GM19438 (cell line): ENCODE measurements around the gene USF2.

Source experiments
- ATAC-seq: cut with Tn5 transposase; IDR thresholded peaks from one replicate; pipeline ENCODE4 v1.9.1; 2021; ENCODE audit warnings: low read depth; ENCODE audit not compliant: unreplicated experiment

USF2 gene

DNA sequence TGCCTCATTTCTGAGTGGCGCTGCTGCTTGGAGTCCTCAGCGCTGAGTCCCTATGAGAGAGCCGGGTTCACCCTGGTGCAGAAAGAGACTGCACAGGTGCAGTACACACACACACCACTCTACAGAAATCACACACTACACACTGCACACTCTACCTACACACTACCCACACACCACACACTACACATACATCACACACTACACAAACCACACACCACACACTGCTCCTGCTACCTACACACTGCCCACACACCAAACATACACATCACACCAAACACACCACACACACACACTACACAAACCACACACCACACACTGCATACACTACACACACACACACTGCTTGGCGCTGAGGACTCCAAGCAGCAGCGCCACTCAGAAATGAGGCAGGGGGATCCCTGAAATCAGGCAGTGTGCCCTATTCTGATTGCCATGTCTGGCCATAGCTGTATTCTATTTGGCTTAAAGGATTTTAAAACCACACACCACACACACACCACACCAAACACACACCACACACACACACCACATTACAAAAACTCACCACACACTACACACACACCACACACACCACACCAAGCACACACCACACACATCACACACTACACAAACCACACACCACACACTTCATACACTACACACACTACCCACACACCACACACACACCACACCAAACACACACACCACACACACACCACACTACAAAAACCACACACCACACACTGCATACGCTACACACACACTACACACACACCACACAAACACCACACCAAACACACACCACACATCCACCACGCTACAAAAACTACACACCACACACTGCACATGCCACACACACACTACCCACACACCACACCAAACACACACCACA, 28.1 kb downstream of the USF2 start:
- no peak for ATAC-seq

DNA sequence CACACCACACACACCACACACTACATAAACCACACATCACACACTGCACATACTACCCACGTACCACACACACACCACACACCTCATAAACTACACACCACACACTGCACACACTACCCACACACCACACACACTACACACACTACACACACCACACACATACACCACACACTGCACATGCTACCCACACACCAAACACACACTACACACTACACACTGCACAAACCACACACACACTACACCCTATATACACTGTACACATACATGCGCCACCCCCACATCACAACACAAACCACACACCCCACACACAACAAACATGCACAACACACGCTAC, 28.7 kb downstream of the USF2 start:
- no peak for ATAC-seq

DNA sequence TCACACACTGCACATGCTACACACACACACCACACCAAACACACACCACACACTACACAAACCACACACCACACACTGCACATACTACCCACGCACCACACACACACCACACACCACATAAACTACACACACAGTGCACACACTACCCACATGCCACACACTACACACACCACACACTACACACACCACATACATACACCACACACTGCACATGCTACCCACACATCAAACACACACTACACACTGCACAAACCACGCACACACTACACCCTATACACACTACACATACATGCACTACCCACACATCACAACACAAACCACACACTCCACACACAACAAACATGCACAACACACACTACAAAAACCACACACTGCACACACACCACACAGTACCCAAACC, 29.2 kb downstream of the USF2 start:
- ATAC-seq, result no peak

DNA sequence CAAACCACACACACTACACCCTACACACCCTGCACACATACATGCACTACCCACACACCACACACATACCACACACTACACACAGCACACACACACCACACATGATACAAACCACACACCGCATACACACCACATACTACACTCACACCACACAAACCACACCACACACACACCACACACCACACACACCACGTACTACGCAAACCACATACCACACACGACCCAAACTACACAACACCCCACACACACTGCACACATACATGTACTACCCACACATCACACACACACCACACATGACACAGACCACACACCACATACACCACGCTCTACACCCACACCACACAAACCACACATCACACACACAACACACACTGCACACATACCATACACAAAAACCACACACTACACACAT, 29.8 kb downstream of the USF2 start:
- ATAC-seq, result no peak

DNA sequence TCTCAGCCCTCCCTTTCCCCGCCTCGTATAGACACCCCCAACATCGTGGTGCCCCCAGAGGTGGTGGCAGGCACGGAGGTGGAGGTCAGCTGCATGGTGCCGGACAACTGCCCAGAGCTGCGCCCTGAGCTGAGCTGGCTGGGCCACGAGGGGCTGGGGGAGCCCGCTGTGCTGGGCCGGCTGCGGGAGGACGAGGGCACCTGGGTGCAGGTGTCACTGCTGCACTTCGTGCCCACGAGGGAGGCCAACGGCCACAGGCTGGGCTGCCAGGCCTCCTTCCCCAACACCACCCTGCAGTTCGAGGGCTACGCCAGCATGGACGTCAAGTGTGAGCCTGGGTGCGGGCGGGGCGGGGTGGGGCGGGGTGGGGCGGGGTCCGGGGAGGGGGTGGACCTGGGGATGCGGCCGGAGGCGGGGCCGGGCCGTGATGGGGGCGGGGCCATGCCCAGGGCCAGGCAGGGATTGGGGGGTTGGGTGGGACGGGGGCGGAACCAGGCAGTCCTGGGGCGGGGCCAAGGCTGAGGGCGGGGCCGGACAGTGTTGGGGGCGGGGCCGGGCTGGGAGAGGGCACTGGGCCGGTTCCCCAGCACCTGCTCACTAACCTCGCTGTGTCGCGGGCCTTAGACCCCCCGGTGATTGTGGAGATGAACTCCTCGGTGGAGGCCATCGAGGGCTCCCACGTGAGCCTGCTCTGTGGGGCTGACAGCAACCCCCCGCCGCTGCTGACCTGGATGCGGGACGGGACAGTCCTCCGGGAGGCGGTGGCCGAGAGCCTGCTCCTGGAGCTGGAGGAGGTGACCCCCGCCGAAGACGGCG, 31.0 kb downstream of the USF2 start:
- no peak for ATAC-seq

DNA sequence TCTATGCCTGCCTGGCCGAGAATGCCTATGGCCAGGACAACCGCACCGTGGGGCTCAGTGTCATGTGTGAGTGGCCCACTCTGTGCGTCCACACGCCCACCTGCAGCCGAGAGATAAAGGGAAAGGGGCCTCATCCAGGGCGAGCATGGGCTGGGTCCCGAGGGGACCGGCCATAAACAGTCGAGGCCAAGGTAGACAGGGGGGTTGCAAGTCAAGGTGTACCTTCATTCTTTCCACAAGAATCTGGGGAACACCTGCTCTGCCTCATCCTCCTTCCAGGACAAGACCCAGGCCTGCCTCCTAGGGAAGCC, 31.5 kb downstream of the USF2 start:
- ATAC-seq, result no peak

DNA sequence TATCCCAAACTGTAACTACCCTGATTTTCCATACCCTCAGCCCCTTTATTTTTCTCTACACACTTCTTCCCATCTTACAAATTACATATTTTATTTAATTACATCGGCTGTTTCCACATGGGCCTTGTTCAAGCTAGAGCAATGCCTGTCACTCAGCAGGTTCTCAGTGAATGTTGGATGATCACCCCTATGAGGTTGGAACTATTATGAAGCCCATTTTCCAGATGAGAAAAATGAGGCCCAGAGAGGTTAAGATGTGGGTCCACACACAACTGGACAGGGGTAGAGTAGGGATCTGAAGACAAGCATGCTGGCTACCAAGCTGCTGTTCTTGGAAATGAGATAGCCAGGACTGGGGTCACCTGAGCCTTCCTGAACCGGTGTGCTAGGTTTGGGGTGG, 33.2 kb downstream of the USF2 start:
- no peak for ATAC-seq

DNA sequence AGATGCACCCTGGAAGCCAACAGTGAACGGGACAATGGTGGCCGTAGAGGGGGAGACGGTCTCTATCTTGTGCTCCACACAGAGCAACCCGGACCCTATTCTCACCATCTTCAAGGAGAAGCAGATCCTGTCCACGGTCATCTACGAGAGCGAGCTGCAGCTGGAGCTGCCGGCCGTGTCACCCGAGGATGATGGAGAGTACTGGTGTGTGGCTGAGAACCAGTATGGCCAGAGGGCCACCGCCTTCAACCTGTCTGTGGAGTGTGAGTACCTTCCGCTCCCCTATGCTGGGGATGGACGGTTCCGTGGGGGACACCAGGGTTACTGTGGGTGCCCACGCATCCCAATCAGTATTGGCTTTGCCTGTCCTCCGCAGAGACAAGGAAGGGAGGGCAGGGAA, 33.7 kb downstream of the USF2 start:
- no peak for ATAC-seq

DNA sequence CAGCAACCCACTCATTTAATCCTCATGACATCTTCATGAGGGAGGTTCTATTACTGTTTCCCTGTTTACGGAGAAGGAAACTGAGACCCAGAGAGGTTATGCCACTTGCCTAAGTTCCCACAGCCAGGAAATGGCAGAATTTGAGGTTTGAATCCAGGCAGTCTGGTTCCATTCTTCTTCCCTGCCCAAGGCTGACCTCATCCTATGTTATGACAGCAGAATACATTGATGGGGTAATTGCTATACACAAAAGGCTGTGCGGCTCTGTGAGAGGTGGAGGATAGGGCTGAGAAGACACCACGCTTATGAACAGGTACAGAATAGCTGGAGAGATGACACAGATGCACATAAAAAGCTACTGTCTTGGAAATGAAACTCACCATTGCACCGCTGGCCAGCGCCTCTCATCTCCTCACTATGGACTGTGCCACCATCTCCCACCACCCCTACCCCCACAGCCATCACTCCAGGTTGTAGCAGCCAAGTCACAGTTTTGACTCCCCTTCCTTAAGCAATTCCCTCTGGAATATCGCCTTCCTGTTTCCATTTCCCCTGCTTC, 34.7 kb downstream of the USF2 start:
- no peak for ATAC-seq

DNA sequence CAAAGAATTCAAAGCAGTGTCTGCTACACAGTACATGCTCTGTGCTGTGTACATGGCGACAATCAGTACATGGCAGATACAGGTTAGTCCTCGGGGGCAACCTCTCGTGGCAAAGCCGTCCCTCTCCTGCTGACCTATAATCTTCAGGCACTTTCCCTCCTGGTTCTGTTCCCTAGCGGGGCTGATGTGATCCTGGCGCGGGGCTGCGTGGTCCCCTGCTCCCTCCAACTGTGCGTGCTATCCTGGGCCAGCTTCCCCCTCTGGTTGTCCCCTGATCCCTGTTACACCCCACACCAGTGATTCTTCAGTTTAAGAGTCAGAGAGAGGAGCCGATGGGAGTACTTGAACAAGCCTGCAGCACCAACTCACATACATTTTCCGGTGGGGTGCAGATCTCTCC, 35.3 kb downstream of the USF2 start:
- ATAC-seq, result no peak

DNA sequence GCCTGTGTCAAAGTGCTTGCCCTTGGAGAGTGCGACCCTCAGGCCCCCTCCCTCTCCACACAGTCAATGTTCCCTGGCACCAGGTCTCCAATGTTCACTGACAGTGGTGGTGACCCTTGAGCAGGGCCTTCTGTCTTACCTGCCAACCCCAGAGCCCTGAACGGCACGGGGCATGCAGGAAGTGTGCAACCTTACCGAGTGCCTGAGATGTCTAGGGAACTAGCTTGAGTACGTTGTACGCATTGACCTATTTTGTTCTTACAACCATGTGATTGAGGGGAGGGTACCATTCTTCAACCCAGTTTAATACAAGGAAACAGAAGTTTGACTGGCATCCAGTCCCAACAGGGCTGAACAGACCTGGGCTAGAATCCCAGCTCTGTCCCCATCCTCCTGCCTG, 36.4 kb downstream of the USF2 start:
- ATAC-seq, result no peak

DNA sequence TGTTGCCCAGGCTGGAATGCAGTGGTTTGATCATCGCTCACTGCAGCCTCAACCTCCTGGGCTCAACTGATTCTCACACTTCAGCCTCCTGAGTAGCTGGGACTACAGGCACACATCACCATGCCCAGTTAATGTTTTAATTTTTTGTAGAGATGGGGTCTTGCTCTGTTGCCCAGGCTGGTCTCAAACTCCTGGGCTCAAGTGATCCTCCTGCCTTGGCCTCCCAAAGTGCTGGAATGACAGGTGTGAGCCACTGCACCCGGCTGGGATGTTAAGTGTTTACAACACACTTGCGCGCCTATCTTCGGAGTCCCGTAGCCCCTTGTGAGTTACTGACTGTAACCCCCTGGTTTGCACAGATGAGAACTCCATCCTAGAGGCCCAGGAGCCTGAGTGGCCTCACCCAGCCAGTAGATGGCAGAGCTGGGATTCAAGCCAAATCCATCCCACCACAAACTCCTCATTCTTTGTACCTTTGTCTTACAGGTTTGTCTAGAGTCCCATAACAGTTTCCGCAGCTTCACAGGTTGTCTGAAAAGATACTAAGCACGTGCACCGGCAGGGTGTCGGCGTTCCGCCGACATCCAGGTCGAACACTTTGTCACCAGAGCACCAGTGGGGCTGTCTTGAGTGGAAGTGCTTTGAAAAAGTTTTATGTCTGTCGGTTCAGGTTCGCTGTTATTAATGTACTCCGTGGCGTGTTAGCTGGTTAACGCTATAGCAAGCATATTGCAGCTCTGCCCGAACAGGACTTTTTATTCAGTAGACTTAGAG, 37.9 kb downstream of the USF2 start:
- no peak for ATAC-seq

DNA sequence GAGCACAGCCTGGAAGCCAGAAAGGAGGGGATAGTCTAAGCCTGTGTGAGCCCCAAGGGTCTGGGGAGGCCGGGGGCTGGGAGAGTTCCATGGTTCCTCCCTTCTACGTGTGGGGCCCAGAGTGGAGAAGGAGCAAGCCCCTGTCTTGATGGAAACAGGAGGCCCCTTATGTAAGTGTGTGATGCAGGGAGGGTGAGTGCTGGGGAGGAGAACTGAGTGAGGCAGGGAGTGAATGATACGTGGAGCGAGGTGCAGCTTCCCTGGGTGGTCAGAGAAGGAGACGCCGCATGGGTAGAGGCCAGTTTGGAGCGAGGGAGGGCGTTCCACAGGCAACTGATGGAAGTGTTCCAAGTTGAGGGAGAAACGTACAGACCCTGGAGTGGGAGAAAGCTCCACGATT, 39.2 kb downstream of the USF2 start:
- no peak for ATAC-seq

DNA sequence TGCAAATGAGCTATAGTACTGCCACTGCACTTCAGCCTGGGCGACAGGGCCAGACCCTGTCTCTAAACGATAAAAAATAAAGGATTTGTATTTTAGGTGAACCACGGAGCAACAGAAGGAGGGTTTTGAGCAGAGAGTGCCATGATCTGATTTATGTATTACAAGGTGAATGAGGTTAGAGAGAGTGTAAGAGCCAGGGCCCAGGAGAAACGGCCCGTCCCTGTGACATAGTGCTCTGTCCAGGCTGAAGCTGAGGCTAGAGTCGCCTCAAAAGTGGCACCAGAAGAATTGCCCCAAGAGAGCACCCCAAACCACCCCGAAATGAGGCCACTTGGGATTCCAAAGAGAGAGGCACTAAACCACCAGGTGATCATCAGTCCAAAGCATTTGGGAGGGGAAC, 40.1 kb downstream of the USF2 start:
- no peak for ATAC-seq

DNA sequence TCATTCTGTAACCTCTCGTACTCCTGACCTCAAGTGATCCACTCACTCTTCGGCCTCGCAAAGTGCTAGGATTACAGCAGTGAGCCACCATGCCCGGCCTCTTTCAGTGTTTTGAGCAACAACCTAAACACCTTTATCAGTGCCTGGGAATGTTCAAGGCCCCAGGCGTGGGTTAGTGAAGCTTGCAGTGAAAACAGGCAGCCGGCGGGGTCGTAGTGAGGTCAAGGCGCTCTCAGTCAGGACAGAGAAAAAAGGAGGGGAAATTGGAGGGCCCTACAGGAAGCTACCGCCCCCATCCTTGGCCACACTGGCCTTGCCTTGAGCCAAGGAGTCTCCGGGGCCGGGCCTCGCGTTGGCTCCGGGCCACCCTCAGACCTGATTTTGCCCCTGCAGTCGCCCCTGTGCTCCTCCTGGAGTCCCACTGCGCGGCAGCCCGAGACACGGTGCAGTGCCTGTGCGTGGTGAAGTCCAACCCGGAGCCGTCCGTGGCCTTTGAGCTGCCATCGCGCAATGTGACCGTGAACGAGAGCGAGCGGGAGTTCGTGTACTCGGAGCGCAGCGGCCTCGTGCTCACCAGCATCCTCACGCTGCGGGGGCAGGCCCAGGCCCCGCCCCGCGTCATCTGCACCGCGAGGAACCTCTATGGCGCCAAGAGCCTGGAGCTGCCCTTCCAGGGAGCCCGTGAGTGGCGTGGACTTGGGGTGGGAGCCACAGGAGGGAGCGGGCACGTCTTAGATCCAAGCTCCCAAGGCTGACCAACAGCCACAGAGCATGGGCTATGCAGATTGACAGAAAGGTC, 40.9 kb downstream of the USF2 start:
- no peak for ATAC-seq

DNA sequence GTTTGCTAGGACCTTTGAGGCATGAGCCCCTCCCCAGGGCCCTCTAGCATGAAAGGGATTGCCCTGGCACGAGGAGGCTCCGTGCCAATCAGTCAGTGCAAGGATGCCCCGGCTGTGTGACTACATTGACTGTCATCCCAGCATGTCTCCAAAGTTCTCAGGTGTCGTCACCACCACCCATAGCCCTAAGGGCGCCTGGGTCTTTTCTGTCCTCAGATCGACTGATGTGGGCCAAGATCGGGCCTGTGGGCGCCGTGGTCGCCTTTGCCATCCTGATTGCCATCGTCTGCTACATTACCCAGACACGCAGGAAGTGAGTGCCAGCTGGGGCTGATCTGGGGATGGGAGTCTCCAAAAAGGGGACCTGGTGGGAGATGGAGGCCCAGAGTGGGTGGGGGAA, 41.6 kb downstream of the USF2 start:
- no peak for ATAC-seq

DNA sequence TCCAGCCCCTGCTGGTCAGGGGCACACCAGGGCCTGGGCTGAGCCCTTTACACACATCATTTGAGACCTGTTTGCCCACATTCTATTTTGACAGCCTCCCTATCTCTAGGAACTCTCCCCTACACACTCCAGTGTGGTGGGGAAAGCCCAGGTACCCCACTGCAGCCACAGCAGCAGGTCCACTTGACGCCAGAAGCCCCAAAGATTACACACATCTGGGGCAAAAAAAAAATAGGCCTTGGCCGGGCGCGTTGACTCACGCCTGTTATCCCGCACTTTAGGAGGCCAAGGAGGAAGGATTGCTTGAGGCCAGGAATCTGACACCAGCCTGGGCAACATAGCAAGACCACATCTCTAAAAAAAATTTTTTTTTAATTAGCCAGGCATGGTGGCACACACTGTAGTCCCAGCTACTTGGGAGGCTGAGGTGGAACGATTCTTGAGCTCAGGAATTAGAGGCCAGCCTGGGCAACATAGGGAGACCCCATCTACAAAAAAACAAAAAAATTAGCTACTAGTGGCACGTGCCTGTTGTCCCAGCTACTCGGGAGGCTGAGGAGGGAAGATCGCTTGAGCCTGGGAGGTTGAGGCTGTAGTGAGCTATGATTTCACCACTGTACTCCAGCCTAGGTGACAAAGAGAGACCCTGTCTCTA, 42.2 kb downstream of the USF2 start:
- ATAC-seq, result no peak

DNA sequence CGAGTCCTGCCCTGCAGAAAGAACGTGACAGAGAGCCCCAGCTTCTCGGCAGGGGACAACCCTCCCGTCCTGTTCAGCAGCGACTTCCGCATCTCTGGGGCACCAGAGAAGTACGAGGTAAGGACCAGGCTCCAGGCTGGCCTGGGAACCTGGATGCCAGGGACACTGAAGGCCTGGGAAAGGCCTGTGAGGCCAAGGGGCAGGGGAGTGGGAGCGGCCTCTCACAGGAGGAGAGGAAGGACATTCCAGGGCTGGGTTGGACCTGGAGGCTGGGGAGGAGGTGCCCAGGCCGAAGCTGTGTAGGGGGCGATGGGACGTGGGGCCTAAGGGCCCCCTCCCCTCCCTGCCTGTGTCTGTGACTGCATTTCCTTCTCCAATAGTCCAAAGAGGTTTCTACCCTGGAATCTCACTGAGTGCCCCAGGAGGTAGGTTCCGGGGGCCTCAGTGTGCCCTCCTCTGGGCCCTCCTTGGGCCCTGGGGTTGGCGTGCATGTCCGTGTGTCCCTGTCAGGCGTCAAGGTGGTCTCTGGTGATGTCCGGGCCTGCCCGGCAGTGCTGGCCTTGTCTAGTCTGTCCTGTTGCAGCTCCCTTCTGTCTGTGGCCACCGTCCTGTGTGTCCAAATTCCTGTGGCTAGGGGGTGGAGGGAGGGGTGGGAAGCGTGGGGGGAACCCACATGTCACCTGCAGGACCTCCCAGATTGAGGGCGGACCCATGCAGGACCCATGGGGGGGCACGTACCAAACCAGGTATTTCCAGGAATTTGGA, 43.3 kb downstream of the USF2 start:
- ATAC-seq, result no peak

DNA sequence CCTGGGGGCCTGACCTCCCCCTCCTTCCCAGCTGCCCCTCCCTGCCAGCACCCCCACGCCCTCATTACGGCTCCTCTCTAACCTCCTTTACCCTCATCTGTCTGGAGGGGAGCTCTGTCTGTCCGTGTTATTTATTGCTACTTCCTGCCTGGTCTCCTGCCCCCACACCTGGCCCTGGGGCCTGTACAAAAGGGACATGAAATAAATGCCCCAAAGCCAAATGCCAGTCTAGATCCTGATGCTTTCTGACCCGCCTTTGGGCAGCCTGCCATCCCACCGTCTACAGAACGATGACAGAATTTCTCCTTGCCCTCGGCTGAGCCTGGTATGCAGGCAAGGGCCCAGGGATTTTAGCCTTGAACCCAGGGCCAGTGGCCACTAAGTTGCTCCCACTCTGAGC, 44.8 kb downstream of the USF2 start:
- no peak for ATAC-seq
